ENCODE results near the gene CTNND2.

DNA sequence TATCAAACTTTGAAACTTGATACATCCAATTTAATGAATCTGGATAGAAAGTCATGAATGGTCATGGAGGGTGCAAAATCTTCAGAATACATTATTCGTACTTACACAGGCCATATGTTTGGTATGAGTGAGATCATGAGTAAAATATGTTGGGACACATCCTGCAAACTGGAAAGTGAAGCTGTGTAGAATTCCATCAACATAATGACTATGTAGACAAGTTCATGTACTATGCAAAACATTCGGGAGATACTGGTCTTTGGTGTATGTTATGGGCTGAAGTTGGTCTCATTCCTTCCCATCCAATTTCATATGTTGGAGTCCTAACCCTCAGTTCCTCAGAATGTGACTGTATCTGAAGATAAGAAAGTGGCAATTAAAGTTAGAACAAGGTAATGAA lies 18.1 kb upstream of the CTNND2 start:
- no peak for TF ChIP-seq POLR2A (IDR thresholded peaks at IDR 0.05)
- TF ChIP-seq, protein P1, sequence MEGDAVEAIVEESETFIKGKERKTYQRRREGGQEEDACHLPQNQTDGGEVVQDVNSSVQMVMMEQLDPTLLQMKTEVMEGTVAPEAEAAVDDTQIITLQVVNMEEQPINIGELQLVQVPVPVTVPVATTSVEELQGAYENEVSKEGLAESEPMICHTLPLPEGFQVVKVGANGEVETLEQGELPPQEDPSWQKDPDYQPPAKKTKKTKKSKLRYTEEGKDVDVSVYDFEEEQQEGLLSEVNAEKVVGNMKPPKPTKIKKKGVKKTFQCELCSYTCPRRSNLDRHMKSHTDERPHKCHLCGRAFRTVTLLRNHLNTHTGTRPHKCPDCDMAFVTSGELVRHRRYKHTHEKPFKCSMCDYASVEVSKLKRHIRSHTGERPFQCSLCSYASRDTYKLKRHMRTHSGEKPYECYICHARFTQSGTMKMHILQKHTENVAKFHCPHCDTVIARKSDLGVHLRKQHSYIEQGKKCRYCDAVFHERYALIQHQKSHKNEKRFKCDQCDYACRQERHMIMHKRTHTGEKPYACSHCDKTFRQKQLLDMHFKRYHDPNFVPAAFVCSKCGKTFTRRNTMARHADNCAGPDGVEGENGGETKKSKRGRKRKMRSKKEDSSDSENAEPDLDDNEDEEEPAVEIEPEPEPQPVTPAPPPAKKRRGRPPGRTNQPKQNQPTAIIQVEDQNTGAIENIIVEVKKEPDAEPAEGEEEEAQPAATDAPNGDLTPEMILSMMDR (IDR thresholded peaks at IDR 0.05), result no peak

Measured in thyroid gland (tissue), 4 donors.